ENCODE results near the gene PGS1. TPM values are rescaled to one million over a fixed set of nuclear protein-coding genes. Genes with fewer than 3 reads are reported as not detected.

PGS1 gene
- total and polyA plus RNA-seq, 2 of the 8 experiments (the other 6 are each of a cell fraction or from before 2014, with no cell fraction given) = 46.7 to 60.0 TPM

- Histone ChIP-seq H3K4me1 (replicated peaks in 1 of 4; ENCODE audit: control insufficient read depth in 3 of 4, insufficient read depth in 4 of 4, low read length in 3 of 4) (peaks cover 0 to 22% (median 19%) of the 10 kb centered on the region in 4 experiments; a peak in 5 of 7 replicates), H2BK12ac (ENCODE audit: low read depth, low read length) (no peak overlapping the region), H3K79me1 (ENCODE audit: low read depth, low read length) (no peaks in the 10 kb centered on the region), H4K5ac (ENCODE audit: insufficient read length, low read depth, low read length) (no peak overlapping the region), H3K79me2 (ENCODE audit: control insufficient read depth in 1 of 2, insufficient read depth in 2 of 2, low read length in 2 of 2) (no peaks in the 10 kb centered on the region), H2AFZ (ENCODE audit: low read length) (no peak overlapping the region), H3K18ac (ENCODE audit: extremely low read depth, low read length) (no peak overlapping the region), H3K23ac (ENCODE audit: insufficient read length) (no peak overlapping the region), H3K4ac (replicated peaks; ENCODE audit: insufficient read length, low read depth, low read length) (no peak overlapping the region), H3K56ac (replicated peaks; ENCODE audit: insufficient read length, low read depth, low read length) (no peak overlapping the region), H4K8ac (ENCODE audit: extremely low read depth, insufficient read depth, low read length) (no peak overlapping the region), H3K14ac (ENCODE audit: insufficient read length) (no peak overlapping the region), H4K91ac (replicated peaks; ENCODE audit: insufficient read length, low read length) (no peak overlapping the region), H3K36me3 (ENCODE audit: control insufficient read depth in 2 of 4, insufficient read depth in 4 of 4, low read length in 3 of 4) (no peaks in the 10 kb centered on the region), H3K27ac (ENCODE audit: low read depth, low read length) (no peak overlapping the region), H3K9ac (replicated peaks in 1 of 4; ENCODE audit: extremely low read depth in 1 of 4, low read depth in 3 of 4, low read length in 3 of 4) (no peak overlapping the region), H3K4me2 (ENCODE audit: insufficient read depth in 1 of 2, low read depth in 2 of 2, low read length in 2 of 2) (no peak overlapping the region), H3K4me3 (ENCODE audit: extremely low read depth in 1 of 4, insufficient read depth in 2 of 4, low read depth in 3 of 4, low read length in 4 of 4) (no peak overlapping the region), H3K23me2 (ENCODE audit: low read depth, low read length) (no peaks in the 10 kb centered on the region; the same call in 1 of the 2 replicates), H2BK20ac (ENCODE audit: low read length) (no peak overlapping the region), H3K9me3 (ENCODE audit: insufficient read depth in 2 of 2, low read depth in 1 of 2, low read length in 1 of 2) (no peaks in the 10 kb centered on the region), H2BK15ac (ENCODE audit: low read length) (no peak overlapping the region), H2AK5ac (ENCODE audit: low read depth, low read length) (no peak overlapping the region), H3K27me3 (replicated peaks in 1 of 4; ENCODE audit: control insufficient read depth in 3 of 4, extremely low read depth in 1 of 4, insufficient read depth in 3 of 4, low read length in 3 of 4) (peaks cover 0 to 9% (median 5%) of the 10 kb centered on the region in 4 experiments; a peak in 4 of 7 replicates), H2BK5ac (ENCODE audit: low read depth, low read length) (no peak overlapping the region; the same call in 1 of the 2 replicates), H4K20me1 (replicated peaks in 1 of 2; ENCODE audit: control insufficient read depth in 1 of 2, insufficient read depth in 2 of 2, low read length in 2 of 2) (no peaks in the 10 kb centered on the region), H2BK120ac (replicated peaks; ENCODE audit: low read depth, low read length) (no peak overlapping the region)
- ChIA-PET CTCF (ENCODE audit: partially characterized antibody) (interaction anchor here (0.7 to 2.6 kb wide), 13 partner anchors 9 to 96 kb away, joined by 3 to 9 read pairs (median 5); no protein-coding TSS in a partner anchor), POLR2A (ENCODE audit: partially characterized antibody) (interaction anchor here (0.9 to 5.2 kb wide), 4 partner anchors 13 to 23 kb away, joined by 3 to 29 read pairs (median 4); partner anchors contain the start of gene SOCS3)
- no peak for DNase-seq (ENCODE audit: low read depth in 1 of 2, low spot score in 2 of 2)
- no peak for FAIRE-seq
- TF ChIP-seq RAD21 (IDR thresholded peaks at IDR 0.05 in 1 of 2, conservative IDR thresholded peaks at IDR 0.05 in 1 of 2; ENCODE audit: low read depth in 2 of 2, low read length in 2 of 2) (peak; percentile 31 to 47; a peak in 3 of 4 replicates), POLR2AphosphoS5 (IDR thresholded peaks at IDR 0.05; ENCODE audit: low read depth, low read length) (no peak), JUND (IDR thresholded peaks at IDR 0.05; ENCODE audit: low read length) (no peak), SP1 (IDR thresholded peaks at IDR 0.05; ENCODE audit: low read depth, low read length) (no peak), NANOG (IDR thresholded peaks at IDR 0.05; ENCODE audit: insufficient read depth, low read depth, low read length, poor library complexity, severe bottlenecking) (no peak)
- TF ChIP-seq, protein P1, sequence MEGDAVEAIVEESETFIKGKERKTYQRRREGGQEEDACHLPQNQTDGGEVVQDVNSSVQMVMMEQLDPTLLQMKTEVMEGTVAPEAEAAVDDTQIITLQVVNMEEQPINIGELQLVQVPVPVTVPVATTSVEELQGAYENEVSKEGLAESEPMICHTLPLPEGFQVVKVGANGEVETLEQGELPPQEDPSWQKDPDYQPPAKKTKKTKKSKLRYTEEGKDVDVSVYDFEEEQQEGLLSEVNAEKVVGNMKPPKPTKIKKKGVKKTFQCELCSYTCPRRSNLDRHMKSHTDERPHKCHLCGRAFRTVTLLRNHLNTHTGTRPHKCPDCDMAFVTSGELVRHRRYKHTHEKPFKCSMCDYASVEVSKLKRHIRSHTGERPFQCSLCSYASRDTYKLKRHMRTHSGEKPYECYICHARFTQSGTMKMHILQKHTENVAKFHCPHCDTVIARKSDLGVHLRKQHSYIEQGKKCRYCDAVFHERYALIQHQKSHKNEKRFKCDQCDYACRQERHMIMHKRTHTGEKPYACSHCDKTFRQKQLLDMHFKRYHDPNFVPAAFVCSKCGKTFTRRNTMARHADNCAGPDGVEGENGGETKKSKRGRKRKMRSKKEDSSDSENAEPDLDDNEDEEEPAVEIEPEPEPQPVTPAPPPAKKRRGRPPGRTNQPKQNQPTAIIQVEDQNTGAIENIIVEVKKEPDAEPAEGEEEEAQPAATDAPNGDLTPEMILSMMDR (IDR thresholded peaks at IDR 0.05; ENCODE audit: control extremely low read depth in 1 of 3, insufficient read depth in 1 of 3, low read depth in 1 of 3, low read length in 3 of 3) = peak in 2 of 3 experiments; percentile 37 to 46; a peak in 3 of 4 replicates
- 88% methylated on average over 13 of the region's 13 CpGs; no CpG with 5 or more reads in 1 of the 2 experiments for WGBS, 2 experiments (ENCODE audit: extremely low coverage in 1 of 2, insufficient coverage in 1 of 2, insufficient read length in 1 of 2, insufficient replicate concordance in 2 of 2, low coverage in 1 of 2, low lambda C conversion rate in 2 of 2, missing lambda C conversion rate in 1 of 2)
Observed at GRCh38 chr17:78346605-78347250, 31.7 kb upstream of the PGS1 start.
